Neural cell (in vitro differentiated cells): ENCODE data around the gene COX7B2.

Experiments used
- CTCF ChIP-seq: fragments of 450-650 bp; IDR thresholded peaks from 2 replicates; pipeline ENCODE4 v1.5.1; 2014; ENCODE audit warnings: antibody characterized with exemption, mild to moderate bottlenecking, moderate library complexity; ENCODE audit not compliant: poor library complexity, severe bottlenecking
- EP300 ChIP-seq: fragments of 450-650 bp; conservative IDR thresholded peaks from 2 replicates; pipeline ENCODE4 v1.6.1; 2014; ENCODE audit warnings: antibody characterized with exemption, mild to moderate bottlenecking, moderate library complexity; ENCODE audit not compliant: poor library complexity, severe bottlenecking
- EZH2 ChIP-seq: fragments of 200-600, 300-800 bp; shearing (Covaris generic), sonication (generic); IDR thresholded peaks from 2 replicates; pipeline ENCODE4 v1.6.1; 2014; ENCODE audit warnings: antibody characterized with exemption, low read length, borderline replicate concordance, mild to moderate bottlenecking; ENCODE audit not compliant: insufficient read depth, poor library complexity, severe bottlenecking
- MXI1 ChIP-seq: fragments of 450-650 bp; conservative IDR thresholded peaks from 2 replicates; pipeline ENCODE4 v1.6.1; 2014; ENCODE audit warnings: antibody characterized with exemption, mild to moderate bottlenecking; ENCODE audit not compliant: poor library complexity, severe bottlenecking
- POLR2AphosphoS5 ChIP-seq: IDR thresholded peaks from 2 replicates; pipeline ENCODE4 v1.6.1; 2012
- RAD21 ChIP-seq: fragments of 450-650 bp; conservative IDR thresholded peaks from 2 replicates; pipeline ENCODE4 v1.6.1; 2014; ENCODE audit warnings: antibody characterized with exemption, mild to moderate bottlenecking, moderate library complexity
- REST ChIP-seq: IDR thresholded peaks from 2 replicates; pipeline ENCODE4 v1.6.1; 2012; ENCODE audit warnings: borderline replicate concordance
- SMC3 ChIP-seq: fragments of 450-650 bp; conservative IDR thresholded peaks from 2 replicates; pipeline ENCODE4 v1.6.1; 2014; ENCODE audit warnings: antibody characterized with exemption, mild to moderate bottlenecking, moderate library complexity; ENCODE audit not compliant: poor library complexity
- TAF1 ChIP-seq: IDR thresholded peaks from 2 replicates; pipeline ENCODE4 v1.6.1; 2012; ENCODE audit warnings: low read depth

GRCh38 chr4:46793036-46793435 lies 116.0 kb downstream of the COX7B2 start:
- TF ChIP-seq EZH2 (no peak), RAD21 (no peak), EP300 (no peak), CTCF (no peak), MXI1 (no peak), POLR2AphosphoS5 (no peak), SMC3 (no peak), REST (no peak), TAF1 (no peak)
